ENCODE results near the gene CAMK4. TPM values are rescaled to one million over a fixed set of nuclear protein-coding genes. Genes with fewer than 3 reads are reported as not detected.
"Not testable (repeated sequence)": the region's sequence is repeated elsewhere in the genome, so short reads cannot be mapped to it uniquely, and the experiment has no call there.

CAMK4 gene
- total RNA-seq, 1 experiment from 2014 or later = 23.3 TPM

- Mint-ChIP-seq H3K27ac (ENCODE audit: unreplicated experiment) (no peak overlapping the region), H3K9me3 (ENCODE audit: low read depth, unreplicated experiment) (no peaks in the 10 kb centered on the region), H3K4me1 (ENCODE audit: low read depth, unreplicated experiment) (peaks cover 6% of the 10 kb centered on the region), H3K4me3 (ENCODE audit: low read depth, unreplicated experiment) (no peak overlapping the region), H3K36me3 (ENCODE audit: insufficient read depth, unreplicated experiment) (no peaks in the 10 kb centered on the region), H3K27me3 (ENCODE audit: unreplicated experiment) (no peaks in the 10 kb centered on the region)
- BruUV-seq (replicated peaks) = no TSS peak
- CTCF ChIA-PET = no interaction called here
- DNase-seq = no peak
- intact Hi-C loops (cut with micrococcal nuclease; ENCODE audit: unreplicated experiment) = no loop called here
- no peak for TF ChIP-seq CTCF (IDR thresholded peaks at IDR 0.05; ENCODE audit: unreplicated experiment)
These were observed 124.6 kb downstream of the CAMK4 start for GRCh38 chr5:111348661-111349329.

- CTCF ChIA-PET = interaction anchor here (0.6 kb wide), 1 partner anchor 921 kb away, joined by 3 read pairs; no protein-coding TSS in a partner anchor
- BruUV-seq (replicated peaks) = no TSS peak
- H3K9me3 Mint-ChIP-seq (ENCODE audit: low read depth, unreplicated experiment) = no peaks in the 10 kb centered on the region
- no peak overlapping the region for H3K4me3 Mint-ChIP-seq (ENCODE audit: low read depth, unreplicated experiment)
- H3K4me1 Mint-ChIP-seq (ENCODE audit: low read depth, unreplicated experiment) = peaks cover 6% of the 10 kb centered on the region
- H3K27ac Mint-ChIP-seq (ENCODE audit: unreplicated experiment) = no peak overlapping the region
- H3K27me3 Mint-ChIP-seq (ENCODE audit: unreplicated experiment) = no peaks in the 10 kb centered on the region
- no peak for TF ChIP-seq CTCF (IDR thresholded peaks at IDR 0.05; ENCODE audit: unreplicated experiment)
- intact Hi-C loops (cut with micrococcal nuclease; ENCODE audit: unreplicated experiment) = no loop called here
- no peak for DNase-seq
- H3K36me3 Mint-ChIP-seq (ENCODE audit: insufficient read depth, unreplicated experiment) = no peaks in the 10 kb centered on the region
These were observed 125.2 kb downstream of the CAMK4 start for GRCh38 chr5:111349429-111349828.

DNA sequence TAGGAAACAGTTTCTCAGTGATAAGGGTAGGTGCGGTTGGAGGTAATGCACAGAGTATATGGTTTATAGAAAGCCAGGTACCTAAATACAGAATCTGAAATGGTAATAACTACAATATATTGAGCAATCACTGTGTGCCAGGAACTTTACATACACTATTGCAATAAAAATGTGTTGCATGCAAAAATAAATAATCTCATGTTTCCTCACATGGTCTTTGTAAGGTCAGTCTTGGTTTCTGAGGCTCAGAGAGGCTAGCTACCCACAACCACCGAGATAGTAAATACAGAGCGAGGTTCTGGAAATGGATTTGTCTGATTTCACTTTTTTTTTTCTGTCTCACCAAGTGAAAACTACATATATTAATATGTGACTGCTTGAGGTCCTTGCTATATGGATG is 128.9 kb downstream of the CAMK4 start:
- no peak overlapping the region for H3K27ac Mint-ChIP-seq (ENCODE audit: unreplicated experiment)
- intact Hi-C loops (cut with micrococcal nuclease; ENCODE audit: unreplicated experiment) = no loop called here
- CTCF ChIA-PET = no interaction called here
- no peak for DNase-seq
- H3K9me3 Mint-ChIP-seq (ENCODE audit: low read depth, unreplicated experiment) = no peaks in the 10 kb centered on the region
- H3K27me3 Mint-ChIP-seq (ENCODE audit: unreplicated experiment) = no peaks in the 10 kb centered on the region
- no peaks in the 10 kb centered on the region for H3K4me1 Mint-ChIP-seq (ENCODE audit: low read depth, unreplicated experiment)
- H3K36me3 Mint-ChIP-seq (ENCODE audit: insufficient read depth, unreplicated experiment) = no peaks in the 10 kb centered on the region
- BruUV-seq (replicated peaks) = no TSS peak
- TF ChIP-seq CTCF (IDR thresholded peaks at IDR 0.05; ENCODE audit: unreplicated experiment) = no peak
- no peak overlapping the region for H3K4me3 Mint-ChIP-seq (ENCODE audit: low read depth, unreplicated experiment)

DNA sequence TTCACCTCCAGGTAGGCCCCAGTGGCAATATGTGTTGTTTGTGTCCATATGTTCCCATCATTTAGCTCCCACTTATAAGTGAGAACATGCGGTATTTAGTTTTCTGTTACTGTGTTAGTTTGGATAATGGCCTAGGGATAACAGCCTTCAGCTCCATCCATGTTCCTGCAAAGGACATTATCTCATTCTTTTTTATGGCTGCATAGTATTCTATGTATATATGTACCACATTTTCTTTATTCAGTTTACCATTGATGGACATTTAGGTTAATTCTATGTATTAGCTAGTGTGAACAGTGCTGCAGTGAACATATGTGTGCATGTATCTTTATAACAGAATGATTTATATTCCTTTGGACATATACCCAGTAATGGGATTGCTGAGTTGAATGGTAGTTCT is 134.5 kb downstream of the CAMK4 start:
- H3K4me1 Mint-ChIP-seq (ENCODE audit: low read depth, unreplicated experiment); BruUV-seq (replicated peaks); H3K4me3 Mint-ChIP-seq (ENCODE audit: low read depth, unreplicated experiment); H3K27ac Mint-ChIP-seq (ENCODE audit: unreplicated experiment); DNase-seq; intact Hi-C loops (cut with micrococcal nuclease; ENCODE audit: unreplicated experiment); H3K9me3 Mint-ChIP-seq (ENCODE audit: low read depth, unreplicated experiment); H3K36me3 Mint-ChIP-seq (ENCODE audit: insufficient read depth, unreplicated experiment); CTCF ChIA-PET; H3K27me3 Mint-ChIP-seq (ENCODE audit: unreplicated experiment): not testable (repeated sequence)

GRCh38 chr5:111360173-111360572 is 136.0 kb downstream of the CAMK4 start:
- Mint-ChIP-seq H3K27ac (ENCODE audit: unreplicated experiment) (no peak overlapping the region), H3K4me1 (ENCODE audit: low read depth, unreplicated experiment) (no peaks in the 10 kb centered on the region), H3K9me3 (ENCODE audit: low read depth, unreplicated experiment) (peaks cover 5% of the 10 kb centered on the region), H3K27me3 (ENCODE audit: unreplicated experiment) (no peaks in the 10 kb centered on the region), H3K36me3 (ENCODE audit: insufficient read depth, unreplicated experiment) (no peaks in the 10 kb centered on the region), H3K4me3 (ENCODE audit: low read depth, unreplicated experiment) (no peak overlapping the region)
- intact Hi-C loops (cut with micrococcal nuclease; ENCODE audit: unreplicated experiment) = no loop called here
- DNase-seq = no peak
- BruUV-seq (replicated peaks) = no TSS peak
- CTCF ChIA-PET = no interaction called here
- no peak for TF ChIP-seq CTCF (IDR thresholded peaks at IDR 0.05; ENCODE audit: unreplicated experiment)
